KMS-11 (cell line): ENCODE data around the gene RBBP8NL.

Experiments
- H2AFZ ChIP-seq: fragments of 200-600 bp; sonication (generic); 2 replicates; pipeline ENCODE4 v1.6.1; 2016; ENCODE audit warnings: antibody characterized with exemption, mixed run types, low read depth
- H3K27ac ChIP-seq: fragments of 200-600 bp; sonication (generic); 2 replicates; pipeline ENCODE4 v1.6.1; 2016; ENCODE audit warnings: mild to moderate bottlenecking, mixed run types
- H3K27me3 ChIP-seq: fragments of 200-600 bp; sonication (generic); 2 replicates; pipeline ENCODE4 v1.6.1; 2017; ENCODE audit warnings: mild to moderate bottlenecking, low read depth, mixed run types, moderate library complexity; ENCODE audit not compliant: insufficient read depth
- H3K36me3 ChIP-seq: fragments of 200-600 bp; sonication (generic); 2 replicates; pipeline ENCODE4 v1.6.1; 2017; ENCODE audit warnings: mild to moderate bottlenecking, mixed run types; ENCODE audit not compliant: insufficient read depth
- H3K4me1 ChIP-seq: fragments of 200-600 bp; sonication (generic); 2 replicates; pipeline ENCODE4 v1.6.1; 2016; ENCODE audit warnings: mild to moderate bottlenecking, low read depth, mixed run types; ENCODE audit not compliant: poor library complexity, severe bottlenecking
- H3K4me2 ChIP-seq: fragments of 200-600 bp; sonication (generic); 2 replicates; pipeline ENCODE4 v1.7.0; 2016; ENCODE audit warnings: mild to moderate bottlenecking, mixed run types
- H3K4me3 ChIP-seq: fragments of 200-600 bp; sonication (generic); IDR thresholded peaks from 2 replicates; pipeline ENCODE4 v1.6.1; 2017; ENCODE audit warnings: low read depth, low read length, mixed read lengths; ENCODE audit not compliant: insufficient read depth
- H3K79me2 ChIP-seq: fragments of 200-600 bp; sonication (generic); 2 replicates; pipeline ENCODE4 v1.6.1; 2016; ENCODE audit warnings: low read depth, mixed run types; ENCODE audit not compliant: insufficient read depth
- H3K9ac ChIP-seq: fragments of 200-600 bp; sonication (generic); 2 replicates; pipeline ENCODE4 v1.6.1; 2016; ENCODE audit warnings: mild to moderate bottlenecking, mixed run types
- H4K20me1 ChIP-seq: fragments of 200-600 bp; sonication (generic); 2 replicates; pipeline ENCODE4 v1.6.1; 2016; ENCODE audit warnings: mild to moderate bottlenecking, mixed run types; ENCODE audit not compliant: insufficient read depth
- CTCF ChIP-seq: fragments of 200-600 bp; sonication (generic); conservative IDR thresholded peaks from 2 replicates; pipeline ENCODE4 v1.6.1; 2017; ENCODE audit warnings: low read depth, mild to moderate bottlenecking, antibody characterized with exemption, low read length, moderate library complexity, mixed read lengths

The RBBP8NL gene

GRCh38 chr20:62459488-62459887, 32.1 kb upstream of the RBBP8NL start:
- H4K20me1 ChIP-seq, result no peaks in the 10 kb centered on the region
- no peaks in the 10 kb centered on the region for H3K4me1 ChIP-seq
- H3K4me3 ChIP-seq, result no peak overlapping the region
- no peak overlapping the region for H3K27ac ChIP-seq
- H3K36me3 ChIP-seq, result no peaks in the 10 kb centered on the region
- H2AFZ ChIP-seq, result no peak overlapping the region
- no peak overlapping the region for H3K9ac ChIP-seq
- H3K4me2 ChIP-seq, result no peak overlapping the region
- no peak for TF ChIP-seq CTCF
- no peaks in the 10 kb centered on the region for H3K79me2 ChIP-seq
- H3K27me3 ChIP-seq, result peaks cover 100% of the 10 kb centered on the region

- H2AFZ ChIP-seq, result no peak overlapping the region
- TF ChIP-seq CTCF, result no peak
- H3K27ac ChIP-seq, result no peak overlapping the region
- H3K79me2 ChIP-seq, result no peaks in the 10 kb centered on the region
- H3K4me3 ChIP-seq, result no peak overlapping the region
- no peaks in the 10 kb centered on the region for H3K4me1 ChIP-seq
- H3K9ac ChIP-seq, result no peak overlapping the region
- no peaks in the 10 kb centered on the region for H4K20me1 ChIP-seq
- peaks cover 100% of the 10 kb centered on the region for H3K27me3 ChIP-seq
- H3K4me2 ChIP-seq, result no peak overlapping the region
- H3K36me3 ChIP-seq, result no peaks in the 10 kb centered on the region
These were observed 31.2 kb upstream of the RBBP8NL start for GRCh38 chr20:62458275-62459251.

- Histone ChIP-seq H3K27me3 (peaks cover 100% of the 10 kb centered on the region), H3K27ac (no peak overlapping the region), H2AFZ (no peak overlapping the region), H3K9ac (no peak overlapping the region), H4K20me1 (no peaks in the 10 kb centered on the region), H3K4me3 (no peak overlapping the region), H3K36me3 (no peaks in the 10 kb centered on the region), H3K4me1 (no peaks in the 10 kb centered on the region), H3K4me2 (no peak overlapping the region), H3K79me2 (no peaks in the 10 kb centered on the region)
- TF ChIP-seq CTCF, result no peak
These were observed 30.5 kb upstream of the RBBP8NL start for GRCh38 chr20:62457831-62458230.

- Histone ChIP-seq H3K27ac (no peak overlapping the region), H3K4me1 (no peaks in the 10 kb centered on the region), H3K9ac (no peak overlapping the region), H3K79me2 (no peaks in the 10 kb centered on the region), H3K4me3 (no peak overlapping the region), H4K20me1 (no peaks in the 10 kb centered on the region), H2AFZ (no peak overlapping the region), H3K4me2 (no peak overlapping the region), H3K27me3 (peaks cover 100% of the 10 kb centered on the region), H3K36me3 (no peaks in the 10 kb centered on the region)
- TF ChIP-seq CTCF, result no peak
These were observed 29.8 kb upstream of the RBBP8NL start for GRCh38 chr20:62457098-62457497.
